GM23248 (cell line): ENCODE measurements around the gene PDLIM5. TPM values are rescaled to one million over a fixed set of nuclear protein-coding genes. Genes with fewer than 3 reads are reported as not detected.

ENCODE experiments used
- DNase-seq: peaks from one replicate; pipeline ENCODE4 v3.0.0-alpha.2; 2015
- H2AFZ ChIP-seq: fragments of 200-600 bp; sonication (generic); 2 replicates; pipeline ENCODE4 v1.6.1; 2016; ENCODE audit warnings: antibody characterized with exemption
- H3F3A ChIP-seq: fragments of 200-600 bp; sonication (generic); 2 replicates; pipeline ENCODE4 v1.6.1; 2016; ENCODE audit warnings: mild to moderate bottlenecking, antibody characterized with exemption, mixed run types; ENCODE audit not compliant: insufficient read depth
- H3K27ac ChIP-seq: fragments of 200-600 bp; sonication (generic); 2 replicates; pipeline ENCODE4 v1.5.1; 2016; ENCODE audit warnings: mild to moderate bottlenecking
- H3K27me3 ChIP-seq: fragments of 200-600 bp; sonication (generic); replicated peaks from 2 replicates; pipeline ENCODE4 v1.6.1; 2016; ENCODE audit warnings: mild to moderate bottlenecking; ENCODE audit not compliant: insufficient read depth
- H3K36me3 ChIP-seq: fragments of 200-600 bp; sonication (generic); 2 replicates; pipeline ENCODE4 v1.6.1; 2016; ENCODE audit warnings: low read depth, mild to moderate bottlenecking
- H3K4me1 ChIP-seq: fragments of 200-600 bp; sonication (generic); 2 replicates; pipeline ENCODE4 v1.6.1; 2016; ENCODE audit warnings: mild to moderate bottlenecking; ENCODE audit not compliant: insufficient read depth
- H3K4me2 ChIP-seq: fragments of 200-600 bp; sonication (generic); one replicate; pipeline ENCODE4 v1.6.1; 2016; ENCODE audit warnings: mild to moderate bottlenecking; ENCODE audit not compliant: unreplicated experiment
- H3K4me3 ChIP-seq: fragments of 200-600 bp; sonication (generic); 2 replicates; pipeline ENCODE4 v1.5.1; 2016; ENCODE audit warnings: mild to moderate bottlenecking
- H3K79me2 ChIP-seq: fragments of 200-600 bp; sonication (generic); 2 replicates; pipeline ENCODE4 v1.6.1; 2016; ENCODE audit warnings: mild to moderate bottlenecking; ENCODE audit not compliant: insufficient read depth
- H3K9ac ChIP-seq: fragments of 200-600 bp; sonication (generic); 2 replicates; pipeline ENCODE4 v1.6.1; 2016; ENCODE audit warnings: mild to moderate bottlenecking
- H3K9me2 ChIP-seq: fragments of 200-600 bp; sonication (generic); 2 replicates; pipeline ENCODE4 v1.6.1; 2016; ENCODE audit warnings: mixed run types, mild to moderate bottlenecking, moderate library complexity; ENCODE audit not compliant: insufficient read depth
- H3K9me3 ChIP-seq: fragments of 200-600 bp; sonication (generic); one replicate; pipeline ENCODE4 v1.6.1; 2017; ENCODE audit warnings: low read depth
- H4K20me1 ChIP-seq: fragments of 200-600 bp; sonication (generic); 2 replicates; pipeline ENCODE4 v1.6.0; 2016; ENCODE audit not compliant: insufficient read depth
- EZH2 ChIP-seq: fragments of 200-600 bp; sonication (generic); IDR thresholded peaks from 2 replicates; pipeline ENCODE4 v1.6.1; 2018; ENCODE audit warnings: antibody characterized with exemption, mild to moderate bottlenecking; ENCODE audit not compliant: insufficient read depth, poor library complexity, severe bottlenecking
- EZH2phosphoT487 ChIP-seq: fragments of 200-600 bp; sonication (generic); IDR thresholded peaks from 2 replicates; pipeline ENCODE4 v1.6.1; 2018; ENCODE audit warnings: antibody characterized with exemption, moderate library complexity, mild to moderate bottlenecking, low read depth; ENCODE audit not compliant: insufficient read depth
- WGBS, 2 experiments: methylation state at CpG; one replicate each; pipeline ENCODE4 v1.1.6; 2015 to 2017; ENCODE audit warnings: low lambda C conversion rate in 2 of 2, low coverage in 1 of 2; ENCODE audit errors: missing lambda C conversion rate in 2 of 2; 5-methylcytosine and 5-hydroxymethylcytosine counted together
- in situ Hi-C: fragments of 300-500 bp; cut with MboI; formaldehyde crosslinking; loops from 2 replicates; pipeline ENCODE4 v1.15.0; 2020
- polyA plus RNA-seq: library from polyadenylated mRNA; unstranded; fragments of >200 nt; fragmentation: Nextera tagmentation; extraction: Ambion mirVana; gene quantifications from 2 replicates; pipeline ENCODE4 v1.2.1, GENCODE V29; 2016
- total RNA-seq: library from RNA; depleted of rRNA; stranded (reverse); fragments of >200 nt; shearing (Covaris generic); gene quantifications from 2 replicates; pipeline ENCODE4 v1.2.3, GENCODE V29; 2014

The PDLIM5 gene
- total and polyA plus RNA-seq, 2 experiments from 2014 or later, result 115 to 149 TPM

DNA sequence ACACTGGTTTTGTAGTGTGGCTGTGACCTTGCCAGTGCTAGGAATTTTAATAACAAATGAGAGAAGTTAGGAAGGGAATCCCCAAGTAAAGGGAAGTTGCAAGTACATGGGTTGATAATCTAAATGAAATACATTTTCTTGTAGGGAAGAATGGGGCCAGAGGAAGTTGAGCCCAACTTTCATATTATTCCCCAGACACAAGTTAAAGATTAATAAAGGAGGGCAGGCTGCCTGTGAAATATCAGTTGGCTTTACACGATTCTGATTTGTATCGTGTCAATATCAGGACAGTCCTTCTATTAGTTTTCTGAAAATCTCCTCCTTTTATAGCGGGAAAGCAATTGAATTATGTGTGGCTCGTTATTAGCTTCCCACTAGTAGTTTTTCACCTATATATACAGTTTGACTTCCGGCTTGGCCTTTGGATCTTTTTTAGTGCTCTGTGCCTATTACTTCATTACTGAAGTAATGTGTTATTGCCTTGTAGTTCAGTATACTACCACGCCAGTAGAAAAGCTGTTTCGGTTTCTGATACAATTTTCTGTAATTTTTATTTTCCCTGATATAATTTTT is 1.7 kb downstream of the PDLIM5 start:
- Histone ChIP-seq H3K4me1 (peaks cover 44% of the 10 kb centered on the region), H3K79me2 (peaks cover 71% of the 10 kb centered on the region), H3K9me2 (no peaks in the 10 kb centered on the region), H3K27ac (peak overlapping the region; percentile 86), H3K4me2 (peak overlapping the region; percentile 98), H4K20me1 (peaks cover 5% of the 10 kb centered on the region; the same call in 1 of the 2 replicates), H3K9ac (peak overlapping the region; percentile 92), H2AFZ (peak overlapping the region; percentile 95; the same call in 1 of the 2 replicates), H3K9me3 (no peaks in the 10 kb centered on the region), H3K4me3 (peak overlapping the region; percentile 98), H3K27me3 (no peaks in the 10 kb centered on the region), H3F3A (peaks cover 43% of the 10 kb centered on the region), H3K36me3 (peaks cover 20% of the 10 kb centered on the region)
- in situ Hi-C loops, result no loop called here
- peak; percentile 51 for DNase-seq
- WGBS, 2 experiments, result 4 to 6% methylated on average over 7 of the region's 7 CpGs
- TF ChIP-seq EZH2 (no peak), EZH2phosphoT487 (no peak)

DNA sequence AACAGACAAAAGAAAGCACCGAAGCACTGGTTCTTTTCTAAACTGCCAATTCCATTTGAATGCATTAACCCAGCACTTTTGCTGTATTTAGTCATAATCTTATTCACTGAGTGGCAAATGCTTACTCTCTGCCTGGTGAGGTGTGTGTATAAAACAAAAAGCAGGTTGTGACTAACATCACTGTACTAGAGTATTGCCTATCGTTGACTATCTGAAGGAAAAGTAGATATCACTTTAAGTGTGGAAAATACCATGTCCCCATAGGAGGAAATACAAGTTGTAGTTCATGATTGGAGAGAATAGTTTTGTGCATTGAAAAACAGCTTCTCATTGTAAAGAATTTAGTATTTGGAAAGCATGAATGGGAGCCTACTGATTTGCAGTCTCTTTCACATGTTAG is 2.7 kb downstream of the PDLIM5 start:
- peak overlapping the region; percentile 92 for H3K9ac ChIP-seq

DNA sequence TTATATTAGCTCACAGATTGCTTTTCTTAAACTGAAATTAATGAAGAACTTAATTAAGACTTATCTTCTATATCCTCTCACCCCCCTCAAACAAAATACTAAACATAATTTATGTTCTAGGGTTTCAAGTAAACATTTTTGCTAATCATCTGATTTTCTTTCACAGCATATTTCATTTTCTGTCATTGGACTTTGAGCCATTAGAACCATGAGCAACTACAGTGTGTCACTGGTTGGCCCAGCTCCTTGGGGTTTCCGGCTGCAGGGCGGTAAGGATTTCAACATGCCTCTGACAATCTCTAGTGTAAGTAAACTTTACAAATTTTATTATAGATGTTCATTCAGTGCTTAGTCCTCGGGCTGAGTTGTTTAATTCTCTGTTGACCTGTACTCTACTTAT is 3.3 kb downstream of the PDLIM5 start:
- WGBS, 2 experiments, result 1 to 2% methylated on average over 3 of the region's 3 CpGs

More for the DNA sequence above, 2.7 kb downstream of the PDLIM5 start:
- in situ Hi-C loops, result no loop called here
- DNase-seq, result peak; percentile 59
- H3K4me2 ChIP-seq, result peak overlapping the region; percentile 98
- peaks cover 5% of the 10 kb centered on the region; the same call in 1 of the 2 replicates for H4K20me1 ChIP-seq
- H3K9me2 ChIP-seq, result no peaks in the 10 kb centered on the region
- no peaks in the 10 kb centered on the region for H3K27me3 ChIP-seq
- WGBS, 2 experiments, result 33% methylated on average over 2 of the region's 2 CpGs
- H2AFZ ChIP-seq, result no peak overlapping the region
- peak overlapping the region; percentile 86 for H3K27ac ChIP-seq
- no peaks in the 10 kb centered on the region for H3K9me3 ChIP-seq
- peaks cover 20% of the 10 kb centered on the region for H3K36me3 ChIP-seq
- H3K4me3 ChIP-seq, result peak overlapping the region; percentile 98
- H3K79me2 ChIP-seq, result peaks cover 80% of the 10 kb centered on the region
- TF ChIP-seq EZH2, result no peak
- TF ChIP-seq EZH2phosphoT487, result no peak
- peaks cover 54% of the 10 kb centered on the region for H3K4me1 ChIP-seq
- H3F3A ChIP-seq, result peaks cover 43% of the 10 kb centered on the region

DNA sequence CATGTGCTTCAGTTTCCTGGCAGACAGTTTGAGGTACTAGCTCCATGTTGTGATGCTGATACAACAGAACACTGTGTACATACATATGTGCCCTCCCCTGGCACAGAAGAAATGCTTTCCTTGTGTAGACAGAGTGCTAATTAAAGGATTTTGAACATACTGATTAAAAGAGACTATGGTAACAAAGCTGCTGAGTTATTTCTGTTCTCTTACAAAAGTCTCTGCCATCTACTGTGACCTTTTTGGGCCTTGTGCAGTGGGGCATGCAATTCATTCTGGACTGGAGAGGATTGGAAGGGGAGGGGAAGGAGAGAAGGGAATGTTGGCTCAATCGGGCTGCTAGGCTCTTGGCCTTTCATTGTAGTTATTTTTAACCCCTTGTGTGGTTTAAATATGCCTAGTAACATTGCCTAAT is 6.0 kb downstream of the PDLIM5 start:
- Histone ChIP-seq H4K20me1 (peaks cover 5% of the 10 kb centered on the region; the same call in 1 of the 2 replicates), H3K4me3 (peak overlapping the region; percentile 37; the same call in 1 of the 2 replicates), H3F3A (peaks cover 38% of the 10 kb centered on the region), H3K9me2 (no peaks in the 10 kb centered on the region), H3K27me3 (no peaks in the 10 kb centered on the region), H2AFZ (no peak overlapping the region), H3K4me2 (peak overlapping the region; percentile 64), H3K36me3 (peaks cover 20% of the 10 kb centered on the region), H3K4me1 (peaks cover 49% of the 10 kb centered on the region), H3K9ac (no peak overlapping the region), H3K79me2 (peaks cover 98% of the 10 kb centered on the region), H3K27ac (no peak overlapping the region), H3K9me3 (no peaks in the 10 kb centered on the region)
- TF ChIP-seq EZH2, result no peak
- TF ChIP-seq EZH2phosphoT487, result no peak
- no peak for DNase-seq
- in situ Hi-C loops, result no loop called here
- 17 to 24% methylated on average over 1 of the region's 1 CpG for WGBS, 2 experiments

More for the DNA sequence above, 3.3 kb downstream of the PDLIM5 start:
- no peak for TF ChIP-seq EZH2phosphoT487
- TF ChIP-seq EZH2, result no peak
- Histone ChIP-seq H3K4me3 (peak overlapping the region; percentile 98), H2AFZ (no peak overlapping the region), H3F3A (peaks cover 43% of the 10 kb centered on the region), H3K27me3 (no peaks in the 10 kb centered on the region), H3K9ac (peak overlapping the region; percentile 92), H3K27ac (peak overlapping the region; percentile 86), H3K79me2 (peaks cover 87% of the 10 kb centered on the region), H3K9me3 (no peaks in the 10 kb centered on the region), H3K36me3 (peaks cover 20% of the 10 kb centered on the region), H3K9me2 (no peaks in the 10 kb centered on the region), H3K4me1 (peaks cover 57% of the 10 kb centered on the region), H4K20me1 (peaks cover 5% of the 10 kb centered on the region; the same call in 1 of the 2 replicates), H3K4me2 (peak overlapping the region; percentile 98)
- in situ Hi-C loops, result no loop called here
- DNase-seq, result peak; percentile 93
